Neuronal stem cell (in vitro differentiated cells): ENCODE measurements around the gene SH2D2A.

Experiments used
- DNase-seq: peaks from one replicate; pipeline ENCODE4 v3.0.0-alpha.2; 2013; ENCODE audit warnings: low spot score
- H2AFZ ChIP-seq: one replicate; pipeline ENCODE4 v1.6.1; 2013; ENCODE audit warnings: mild to moderate bottlenecking, low read length, inconsistent platforms
- H2AK5ac ChIP-seq: 2 replicates; pipeline ENCODE4 v1.6.1; 2013; ENCODE audit warnings: low read depth, mild to moderate bottlenecking, inconsistent platforms, low read length, moderate library complexity, mixed read lengths
- H2BK120ac ChIP-seq: 2 replicates; pipeline ENCODE4 v1.6.1; 2013; ENCODE audit warnings: low read depth, mild to moderate bottlenecking, inconsistent platforms, low read length, moderate library complexity, mixed read lengths
- H2BK12ac ChIP-seq: one replicate; pipeline ENCODE4 v1.6.1; 2013; ENCODE audit warnings: low read length, inconsistent platforms
- H2BK15ac ChIP-seq: 2 replicates; pipeline ENCODE4 v1.6.1; 2013; ENCODE audit warnings: mild to moderate bottlenecking, low read length, inconsistent platforms, mixed read lengths
- H2BK5ac ChIP-seq: one replicate; pipeline ENCODE4 v1.6.1; 2013; ENCODE audit warnings: inconsistent platforms, mild to moderate bottlenecking, low read length, moderate library complexity
- H3K14ac ChIP-seq: one replicate; pipeline ENCODE4 v1.6.1; 2013; ENCODE audit warnings: low read length, inconsistent platforms
- H3K18ac ChIP-seq: 2 replicates; pipeline ENCODE4 v1.6.1; 2013; ENCODE audit warnings: low read length, inconsistent platforms
- H3K23ac ChIP-seq: 2 replicates; pipeline ENCODE4 v1.6.1; 2013; ENCODE audit warnings: low read depth, mild to moderate bottlenecking, mixed read lengths, low read length, inconsistent platforms; ENCODE audit not compliant: poor library complexity
- H3K27ac ChIP-seq: replicated peaks from 3 replicates; pipeline ENCODE4 v1.5.1; 2013; ENCODE audit warnings: low read length, inconsistent platforms
- H3K27me3 ChIP-seq, 3 experiments: 2 replicates each; pipeline ENCODE4 v1.6.1; 2013; ENCODE audit warnings: low read length in 3 of 3, mild to moderate bottlenecking in 2 of 3, inconsistent platforms in 1 of 3, low read depth in 1 of 3, mixed read lengths in 1 of 3, moderate library complexity in 1 of 3; ENCODE audit not compliant: control insufficient read depth in 3 of 3, insufficient read depth in 3 of 3
- H3K36me3 ChIP-seq, 2 donors: replicated peaks in 1 of 2; 2 replicates each; pipeline ENCODE4 v1.6.1; 2013; ENCODE audit warnings: low read length in 2 of 2; ENCODE audit not compliant: control insufficient read depth in 2 of 2, insufficient read depth in 2 of 2
- H3K4ac ChIP-seq: 2 replicates; pipeline ENCODE4 v1.6.1; 2013; ENCODE audit warnings: inconsistent platforms, mild to moderate bottlenecking, low read length, moderate library complexity
- H3K4me1 ChIP-seq, 2 donors: 1 replicate in 1 of 2; 2 replicates in 1 of 2; pipeline ENCODE4 v1.6.1; 2013; ENCODE audit warnings: low read length in 2 of 2, low read depth in 1 of 2; ENCODE audit not compliant: control insufficient read depth in 2 of 2, insufficient read depth in 1 of 2
- H3K4me2 ChIP-seq: one replicate; pipeline ENCODE4 v1.6.1; 2013; ENCODE audit warnings: mild to moderate bottlenecking, low read length, inconsistent platforms; ENCODE audit not compliant: insufficient read depth, poor library complexity, severe bottlenecking
- H3K4me3 ChIP-seq, 2 donors: 2 replicates each; pipeline ENCODE4 v1.5.1; 2013; ENCODE audit warnings: low read length in 2 of 2, mild to moderate bottlenecking in 2 of 2, inconsistent platforms in 1 of 2, moderate library complexity in 1 of 2
- H3K79me1 ChIP-seq: one replicate; pipeline ENCODE4 v1.6.1; 2013; ENCODE audit warnings: low read depth, mild to moderate bottlenecking, inconsistent platforms, low read length, moderate library complexity
- H3K9ac ChIP-seq: one replicate; pipeline ENCODE4 v1.6.1; 2013; ENCODE audit warnings: mild to moderate bottlenecking, low read depth, low read length, inconsistent platforms; ENCODE audit not compliant: poor library complexity
- H3K9me3 ChIP-seq, 2 donors: replicated peaks in 1 of 2; 2 replicates each; pipeline versions ENCODE3 to v1.6.1; 2013; ENCODE audit warnings: low read length in 2 of 2, mild to moderate bottlenecking in 2 of 2, inconsistent platforms in 1 of 2, low read depth in 1 of 2, mixed read lengths in 1 of 2, moderate library complexity in 1 of 2; ENCODE audit not compliant: control insufficient read depth in 2 of 2, insufficient read depth in 1 of 2
- H4K8ac ChIP-seq: one replicate; pipeline ENCODE4 v1.6.1; 2013; ENCODE audit warnings: low read depth, mild to moderate bottlenecking, inconsistent platforms, low read length, moderate library complexity
- H4K91ac ChIP-seq: one replicate; pipeline ENCODE4 v1.6.1; 2013; ENCODE audit warnings: low read length, low read depth, mild to moderate bottlenecking, inconsistent platforms; ENCODE audit not compliant: poor library complexity
- WGBS, 2 donors: extraction: QIAGEN DNeasy Blood & Tissue Kit; methylation state at CpG; one replicate each; pipeline ENCODE4 v1.1.7; 2013; ENCODE audit warnings: missing lambda C conversion rate in 2 of 2, mixed read lengths in 1 of 2; ENCODE audit not compliant: insufficient read length in 2 of 2, insufficient replicate concordance in 1 of 2; ENCODE audit errors: extremely low coverage in 2 of 2; 5-methylcytosine and 5-hydroxymethylcytosine counted together

The SH2D2A gene

GRCh38 chr1:156845055-156845952, 28.7 kb upstream of the SH2D2A start:
- no peaks in the 10 kb centered on the region for H3K36me3 ChIP-seq
- H2AK5ac ChIP-seq = peak overlapping the region; percentile 63
- H3K4me1 ChIP-seq = peaks cover 0 to 7% of the 10 kb centered on the region in 2 donors
- no peak for DNase-seq
- no peak overlapping the region for H2BK15ac ChIP-seq
- H3K9me3 ChIP-seq = peaks cover 0 to 3% of the 10 kb centered on the region in 2 donors
- H4K8ac ChIP-seq = no peak overlapping the region
- no peak overlapping the region for H3K27ac ChIP-seq
- no peaks in the 10 kb centered on the region for H3K79me1 ChIP-seq
- WGBS, 2 donors = no CpG with 5 or more reads among the region's 69 CpGs
- no peak overlapping the region for H2BK12ac ChIP-seq
- H3K14ac ChIP-seq = no peak overlapping the region
- H4K91ac ChIP-seq = no peak overlapping the region
- no peak overlapping the region for H2AFZ ChIP-seq
- H3K18ac ChIP-seq = peak overlapping the region; percentile 59
- H3K4me3 ChIP-seq = no peak overlapping the region
- H3K27me3 ChIP-seq = peaks cover 38 to 91% (median 77%) of the 10 kb centered on the region in 3 experiments
- H3K4me2 ChIP-seq = peak overlapping the region; percentile 51
- peak overlapping the region; percentile 9 for H3K9ac ChIP-seq
- H3K23ac ChIP-seq = peak overlapping the region; percentile 87
- H2BK5ac ChIP-seq = no peak overlapping the region
- H2BK120ac ChIP-seq = no peak overlapping the region
- no peak overlapping the region for H3K4ac ChIP-seq

GRCh38 chr1:156844638-156845037, 28.0 kb upstream of the SH2D2A start:
- Histone ChIP-seq H3K14ac (no peak overlapping the region), H3K36me3 (no peaks in the 10 kb centered on the region), H3K27me3 (peaks cover 37 to 84% (median 72%) of the 10 kb centered on the region in 3 experiments), H2BK120ac (no peak overlapping the region), H3K79me1 (no peaks in the 10 kb centered on the region), H2AK5ac (no peak overlapping the region), H2BK15ac (no peak overlapping the region), H3K4me3 (peak overlapping the region in 1 of 2 donors; percentile 22), H3K23ac (peak overlapping the region; percentile 87), H4K8ac (no peak overlapping the region), H3K9ac (no peak overlapping the region), H2AFZ (no peak overlapping the region), H3K18ac (no peak overlapping the region), H3K4me2 (no peak overlapping the region), H3K9me3 (peaks cover 0 to 3% of the 10 kb centered on the region in 2 donors), H3K27ac (no peak overlapping the region), H2BK12ac (no peak overlapping the region), H3K4me1 (peaks cover 5 to 13% of the 10 kb centered on the region in 2 donors), H4K91ac (no peak overlapping the region), H2BK5ac (no peak overlapping the region), H3K4ac (no peak overlapping the region)
- no peak for DNase-seq
- no CpG with 5 or more reads among the region's 14 CpGs for WGBS, 2 donors

GRCh38 chr1:156844102-156844501, 27.5 kb upstream of the SH2D2A start:
- Histone ChIP-seq H3K79me1 (no peaks in the 10 kb centered on the region), H3K36me3 (no peaks in the 10 kb centered on the region), H3K4me2 (no peak overlapping the region), H2BK120ac (no peak overlapping the region), H2AFZ (no peak overlapping the region), H4K91ac (no peak overlapping the region), H2BK12ac (no peak overlapping the region), H4K8ac (no peak overlapping the region), H3K23ac (no peak overlapping the region), H2AK5ac (no peak overlapping the region), H2BK5ac (no peak overlapping the region), H3K14ac (no peak overlapping the region), H3K4me1 (peaks cover 10 to 18% of the 10 kb centered on the region in 2 donors), H2BK15ac (no peak overlapping the region), H3K4me3 (peak overlapping the region in 1 of 2 donors; percentile 22), H3K18ac (peak overlapping the region; percentile 25), H3K9me3 (peaks cover 0 to 3% of the 10 kb centered on the region in 2 donors), H3K27ac (no peak overlapping the region), H3K4ac (no peak overlapping the region), H3K9ac (no peak overlapping the region), H3K27me3 (peaks cover 33 to 79% (median 67%) of the 10 kb centered on the region in 3 experiments)
- WGBS, 2 donors = no CpG with 5 or more reads among the region's 6 CpGs
- DNase-seq = no peak

GRCh38 chr1:156842618-156843300, 26.1 kb upstream of the SH2D2A start:
- peaks cover 12 to 18% of the 10 kb centered on the region in 2 donors for H3K4me1 ChIP-seq
- H3K27ac ChIP-seq = no peak overlapping the region
- no CpG with 5 or more reads among the region's 9 CpGs for WGBS, 2 donors
- H2AK5ac ChIP-seq = no peak overlapping the region
- H3K14ac ChIP-seq = no peak overlapping the region
- no peak overlapping the region for H3K9ac ChIP-seq
- H2BK12ac ChIP-seq = no peak overlapping the region
- H4K91ac ChIP-seq = no peak overlapping the region
- H3K27me3 ChIP-seq = peaks cover 23 to 67% (median 53%) of the 10 kb centered on the region in 3 experiments
- H3K4ac ChIP-seq = no peak overlapping the region
- no peak overlapping the region for H3K18ac ChIP-seq
- H3K79me1 ChIP-seq = no peaks in the 10 kb centered on the region
- no peak overlapping the region for H3K4me3 ChIP-seq
- no peak overlapping the region for H3K4me2 ChIP-seq
- H3K23ac ChIP-seq = no peak overlapping the region
- no peak overlapping the region for H2BK5ac ChIP-seq
- no peak overlapping the region for H2AFZ ChIP-seq
- no peak overlapping the region for H2BK120ac ChIP-seq
- no peaks in the 10 kb centered on the region for H3K36me3 ChIP-seq
- H4K8ac ChIP-seq = no peak overlapping the region
- peaks cover 0 to 3% of the 10 kb centered on the region in 2 donors for H3K9me3 ChIP-seq
- H2BK15ac ChIP-seq = no peak overlapping the region
- no peak for DNase-seq
